ENCODE data around the gene NFE2L2.

- no peak for TF ChIP-seq CTCF (IDR thresholded peaks at IDR 0.05)
- TF ChIP-seq ZFX (IDR thresholded peaks at IDR 0.05; ENCODE audit: borderline replicate concordance): no peak
Measured at GRCh38 chr2:177268901-177269300, 4.4 kb upstream of the NFE2L2 start.

Measured in 22Rv1 (cell line).